HG02885 (cell line): ENCODE measurements around the gene CYP46A1.
"Not testable (repeated sequence)": the region's sequence is repeated elsewhere in the genome, so short reads cannot be mapped to it uniquely, and the experiment has no call there.

Source experiments
- ATAC-seq: cut with Tn5 transposase; IDR thresholded peaks from one replicate; pipeline ENCODE4 v1.9.1; 2021; ENCODE audit warnings: mild to moderate bottlenecking; ENCODE audit not compliant: unreplicated experiment, poor library complexity

Gene CYP46A1

GRCh38 chr14:99752486-99753121 is 68.5 kb downstream of the CYP46A1 start:
- no peak for ATAC-seq

GRCh38 chr14:99753225-99754140 is 69.4 kb downstream of the CYP46A1 start:
- ATAC-seq, result no peak

- ATAC-seq, result no peak
Measured at GRCh38 chr14:99754141-99755067, 70.3 kb downstream of the CYP46A1 start.

- no peak for ATAC-seq
Measured at GRCh38 chr14:99755068-99755405, 70.9 kb downstream of the CYP46A1 start.

- no peak for ATAC-seq
Measured at GRCh38 chr14:99755629-99756603, 71.8 kb downstream of the CYP46A1 start.

- ATAC-seq, result no peak
Measured at GRCh38 chr14:99756796-99757195, 72.7 kb downstream of the CYP46A1 start.

GRCh38 chr14:99757331-99758070 is 73.4 kb downstream of the CYP46A1 start:
- ATAC-seq, result no peak

- no peak for ATAC-seq
Measured at GRCh38 chr14:99758121-99758821, 74.2 kb downstream of the CYP46A1 start.

- ATAC-seq, result no peak
Measured at GRCh38 chr14:99758872-99759545, 74.9 kb downstream of the CYP46A1 start.

GRCh38 chr14:99759546-99759925 is 75.4 kb downstream of the CYP46A1 start:
- no peak for ATAC-seq

GRCh38 chr14:99760817-99761216 is 76.7 kb downstream of the CYP46A1 start:
- ATAC-seq, result no peak

- not testable (repeated sequence) for ATAC-seq
Measured at GRCh38 chr14:99762911-99763310, 78.8 kb downstream of the CYP46A1 start.

GRCh38 chr14:99763527-99764221 is 79.6 kb downstream of the CYP46A1 start:
- ATAC-seq, result no peak

- ATAC-seq, result no peak
Measured at GRCh38 chr14:99764222-99764706, 80.2 kb downstream of the CYP46A1 start.

GRCh38 chr14:99768381-99768780 is 84.3 kb downstream of the CYP46A1 start:
- ATAC-seq, result no peak

- ATAC-seq, result no peak
Measured at GRCh38 chr14:99769123-99769522, 85.0 kb downstream of the CYP46A1 start.

- ATAC-seq, result no peak
Measured at GRCh38 chr14:99769799-99770198, 85.7 kb downstream of the CYP46A1 start.
